SK-N-SH (cell line): ENCODE results near the gene ST3GAL2. TPM values are rescaled to one million over a fixed set of nuclear protein-coding genes. Genes with fewer than 3 reads are reported as not detected.
"Not testable (repeated sequence)": the region's sequence is repeated elsewhere in the genome, so short reads cannot be mapped to it uniquely, and the experiment has no call there.

Experiments used
- CTCF ChIA-PET: fragments of 300-600, 350-600 bp; formaldehyde crosslinking; extraction: SDS; loops from one replicate; lab custom pipeline; 2021; lab: Yijun Ruan, JAX
- POLR2A ChIA-PET: fragments of 350-600 bp; sonication (Branson Sonifier 250); formaldehyde crosslinking; extraction: SDS; loops from one replicate; lab custom pipeline; 2020; ENCODE audit warnings: antibody characterized with exemption, inconsistent platforms; lab: Yijun Ruan, JAX
- DNase-seq: peaks from one replicate; pipeline ENCODE4 v3.0.0; 2012
- H2AFZ ChIP-seq: fragments of 200-600 bp; sonication (generic); 2 replicates; pipeline ENCODE4 v1.8.1; 2016; ENCODE audit warnings: antibody characterized with exemption, mild to moderate bottlenecking, low read depth
- H3F3A ChIP-seq: fragments of 200-600 bp; sonication (generic); replicated peaks from 2 replicates; pipeline ENCODE3; 2016; ENCODE audit warnings: antibody characterized with exemption, mild to moderate bottlenecking; ENCODE audit not compliant: insufficient read depth
- H3K27ac ChIP-seq, 2 experiments: fragments of 200-500 bp in 1 of 2; fragments of 200-600 bp in 1 of 2; sonication (Bioruptor generic) in 1 of 2; sonication (generic), shearing (Covaris generic) in 1 of 2; 2 replicates each; pipeline versions ENCODE4 v1.5.1 to v1.6.1; 2014 to 2016; ENCODE audit warnings: low read depth in 2 of 2, inconsistent platforms in 1 of 2, low read length in 1 of 2, mild to moderate bottlenecking in 1 of 2, mixed read lengths in 1 of 2
- H3K27me3 ChIP-seq: fragments of 200-600 bp; sonication (generic), shearing (Covaris generic); 2 replicates; pipeline ENCODE4 v1.6.1; 2016; ENCODE audit warnings: mixed run types; ENCODE audit not compliant: insufficient read depth
- H3K36me3 ChIP-seq, 2 experiments: fragments of 200-500 bp in 1 of 2; fragments of 200-600 bp in 1 of 2; sonication (Bioruptor generic) in 1 of 2; sonication (generic) in 1 of 2; replicated peaks in 1 of 2; 2 replicates each; pipeline versions ENCODE3 to v1.5.1; 2014 to 2016; ENCODE audit warnings: low read length in 1 of 2, mild to moderate bottlenecking in 1 of 2; ENCODE audit not compliant: insufficient read depth in 2 of 2, control insufficient read depth in 1 of 2
- H3K4me1 ChIP-seq, 2 experiments: fragments of 200-500 bp in 1 of 2; fragments of 200-600 bp in 1 of 2; sonication (Bioruptor generic) in 1 of 2; sonication (generic), shearing (Covaris generic) in 1 of 2; 2 replicates each; pipeline versions ENCODE4 v1.5.1 to v1.6.1; 2014 to 2016; ENCODE audit warnings: low read depth in 1 of 2, low read length in 1 of 2, mixed run types in 1 of 2; ENCODE audit not compliant: insufficient read depth in 2 of 2, control insufficient read depth in 1 of 2
- H3K4me2 ChIP-seq: fragments of 200-600 bp; sonication (generic), shearing (Covaris generic); 2 replicates; pipeline ENCODE4 v1.6.1; 2017; ENCODE audit warnings: mixed run types
- H3K4me3 ChIP-seq, 2 experiments: fragments of 200-500 bp in 1 of 2; fragments of 200-600 bp in 1 of 2; sonication (Bioruptor generic) in 1 of 2; sonication (generic), shearing (Covaris generic) in 1 of 2; 2 replicates each; pipeline versions ENCODE4 v1.5.1 to v1.8.1; 2014 to 2016; ENCODE audit warnings: low read depth in 2 of 2, inconsistent platforms in 1 of 2, low read length in 1 of 2, mild to moderate bottlenecking in 1 of 2, mixed read lengths in 1 of 2, moderate library complexity in 1 of 2
- H3K79me2 ChIP-seq: fragments of 200-600 bp; sonication (generic); 2 replicates; pipeline ENCODE4 v1.8.1; 2017; ENCODE audit warnings: mild to moderate bottlenecking; ENCODE audit not compliant: insufficient read depth
- H3K9ac ChIP-seq: fragments of 200-600 bp; sonication (generic); 2 replicates; pipeline ENCODE4 v1.6.1; 2017; ENCODE audit warnings: mixed run types
- H3K9me2 ChIP-seq: fragments of 200-600 bp; sonication (generic); 2 replicates; pipeline ENCODE4 v1.6.1; 2017; ENCODE audit warnings: mixed run types
- H3K9me3 ChIP-seq: fragments of 200-600 bp; sonication (generic); 2 replicates; pipeline ENCODE4 v1.6.1; 2017; ENCODE audit warnings: mixed run types, mild to moderate bottlenecking, moderate library complexity
- H4K20me1 ChIP-seq: fragments of 200-600 bp; sonication (generic); 2 replicates; pipeline ENCODE4 v1.6.1; 2017; ENCODE audit warnings: mild to moderate bottlenecking, mixed run types; ENCODE audit not compliant: insufficient read depth
- ELF1 ChIP-seq: IDR thresholded peaks from 2 replicates; pipeline ENCODE4 v1.4.0; 2012
- JUND ChIP-seq: IDR thresholded peaks from 2 replicates; pipeline ENCODE4 v1.4.0; 2012
- MXI1 ChIP-seq: IDR thresholded peaks from 2 replicates; pipeline ENCODE4 v1.6.1; 2012; ENCODE audit warnings: mild to moderate bottlenecking, low read depth, low read length, improper control_type of control experiment
- NFIC ChIP-seq: IDR thresholded peaks from 2 replicates; pipeline ENCODE4 v1.4.0; 2012; ENCODE audit warnings: borderline replicate concordance
- POLR2AphosphoS5 ChIP-seq: IDR thresholded peaks from 2 replicates; pipeline ENCODE4 v1.6.1; 2012; ENCODE audit warnings: low read depth, low read length
- RCOR1 ChIP-seq: fragments of 150-350 bp; IDR thresholded peaks from 2 replicates; pipeline ENCODE4 v1.6.1; 2017; ENCODE audit warnings: antibody characterized with exemption, low read length
- RFX5 ChIP-seq: IDR thresholded peaks from 2 replicates; pipeline ENCODE4 v1.6.1; 2012; ENCODE audit warnings: mild to moderate bottlenecking, improper control_type of control experiment, low read length
- RXRA ChIP-seq: IDR thresholded peaks from 2 replicates; pipeline ENCODE4 v1.4.0; 2012; ENCODE audit warnings: low read depth, mild to moderate bottlenecking, borderline replicate concordance
- SMC3 ChIP-seq: IDR thresholded peaks from 2 replicates; pipeline ENCODE4 v1.6.1; 2012; ENCODE audit warnings: low read depth, low read length, improper control_type of control experiment
- WGBS: methylation state at CpG from one replicate; pipeline ENCODE4 v1.1.6; 2017; ENCODE audit warnings: low lambda C conversion rate; 5-methylcytosine and 5-hydroxymethylcytosine counted together
- polyA plus RNA-seq, 3 experiments: library from polyadenylated mRNA; depleted of rRNA; stranded (reverse); fragments of >200 nt; gene quantifications; 2 replicates each; pipeline ENCODE4 v1.2.3, GENCODE V29; 2012
- TF ChIP-seq, protein P1 (sequence below): fragments of 150-350 bp; IDR thresholded peaks from 2 replicates; pipeline ENCODE4 v1.6.1; 2016; ENCODE audit warnings: mild to moderate bottlenecking, low read depth, low read length
- TF ChIP-seq, protein P2 (sequence below): IDR thresholded peaks from 2 replicates; pipeline ENCODE4 v1.4.0; 2012; ENCODE audit warnings: low read depth, borderline replicate concordance

The ST3GAL2 gene
- polyA plus RNA-seq, 1 of the 3 experiments (the other 2 are of a cell fraction): 19.9 TPM

DNA sequence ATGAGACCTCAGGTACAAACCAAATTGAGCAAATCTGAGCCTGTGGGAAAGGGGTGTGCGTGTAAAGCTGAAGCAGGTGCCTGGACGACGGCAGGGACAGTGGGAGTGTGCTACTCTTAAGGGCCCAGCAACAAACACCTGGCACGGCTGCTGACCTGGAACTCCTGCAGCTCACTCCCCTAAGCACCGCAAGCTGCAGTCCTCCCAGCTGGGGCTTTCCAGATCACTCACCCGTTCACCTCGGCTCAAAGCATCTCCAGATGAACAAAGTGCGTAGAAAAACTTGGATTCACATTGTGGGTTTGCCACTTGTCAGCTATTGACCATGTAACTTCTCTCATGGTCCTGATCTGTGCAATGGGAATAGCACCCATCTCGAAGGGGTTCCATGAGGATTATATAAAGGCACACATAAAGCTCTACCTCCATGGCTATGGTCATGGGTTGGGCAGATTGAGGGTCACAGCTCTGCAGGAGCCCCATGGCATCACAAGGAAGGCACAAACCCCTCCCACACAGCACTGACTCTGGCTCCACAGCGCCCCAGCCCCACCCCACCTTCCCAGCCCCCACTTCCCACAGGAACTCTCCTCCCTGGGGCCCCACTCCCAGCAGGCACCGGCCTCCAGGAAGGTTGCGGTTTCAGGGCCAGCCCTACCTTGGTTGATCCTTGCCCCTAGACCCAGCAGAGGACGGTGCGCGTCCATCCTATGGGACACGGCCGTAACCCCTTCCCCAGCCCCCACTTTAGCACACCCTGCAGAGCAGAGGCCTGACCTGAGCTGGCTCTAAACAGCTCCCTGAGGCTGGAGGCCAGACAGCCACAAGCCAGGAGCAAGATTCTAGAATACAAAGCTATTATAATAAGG, 21.9 kb downstream of the ST3GAL2 start:
- 92% methylated on average over 10 of the region's 17 CpGs for WGBS
- Histone ChIP-seq H3K79me2 (peaks cover 83% of the 10 kb centered on the region), H3K27ac (no peak overlapping the region; a peak in 1 of 4 replicates), H3K4me1 (peaks cover 0 to 19% of the 10 kb centered on the region in 2 experiments; a peak in 1 of 4 replicates), H3F3A (peaks cover 6% of the 10 kb centered on the region), H2AFZ (no peak overlapping the region), H3K27me3 (no peaks in the 10 kb centered on the region), H3K4me3 (no peak overlapping the region), H3K4me2 (no peak overlapping the region), H3K9ac (no peak overlapping the region), H3K9me3 (no peaks in the 10 kb centered on the region), H3K36me3 (peaks cover 3 to 7% of the 10 kb centered on the region in 2 experiments), H3K9me2 (no peaks in the 10 kb centered on the region), H4K20me1 (peaks cover 67% of the 10 kb centered on the region)
- TF ChIP-seq, protein P1, sequence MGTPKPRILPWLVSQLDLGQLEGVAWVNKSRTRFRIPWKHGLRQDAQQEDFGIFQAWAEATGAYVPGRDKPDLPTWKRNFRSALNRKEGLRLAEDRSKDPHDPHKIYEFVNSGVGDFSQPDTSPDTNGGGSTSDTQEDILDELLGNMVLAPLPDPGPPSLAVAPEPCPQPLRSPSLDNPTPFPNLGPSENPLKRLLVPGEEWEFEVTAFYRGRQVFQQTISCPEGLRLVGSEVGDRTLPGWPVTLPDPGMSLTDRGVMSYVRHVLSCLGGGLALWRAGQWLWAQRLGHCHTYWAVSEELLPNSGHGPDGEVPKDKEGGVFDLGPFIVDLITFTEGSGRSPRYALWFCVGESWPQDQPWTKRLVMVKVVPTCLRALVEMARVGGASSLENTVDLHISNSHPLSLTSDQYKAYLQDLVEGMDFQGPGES: no peak
- TF ChIP-seq RCOR1 (no peak), ELF1 (no peak), RXRA (no peak), POLR2AphosphoS5 (no peak), NFIC (no peak)
- POLR2A ChIA-PET: interaction anchor here (1.2 kb wide), 1 partner anchor 36 kb away, joined by 4 read pairs; no protein-coding TSS in a partner anchor
- DNase-seq: no peak
- CTCF ChIA-PET: interaction anchor here (1.1 to 1.5 kb wide), 4 partner anchors 21 to 44 kb away, joined by 3 to 4 read pairs (median 3); partner anchors contain the start of gene ST3GAL2

DNA sequence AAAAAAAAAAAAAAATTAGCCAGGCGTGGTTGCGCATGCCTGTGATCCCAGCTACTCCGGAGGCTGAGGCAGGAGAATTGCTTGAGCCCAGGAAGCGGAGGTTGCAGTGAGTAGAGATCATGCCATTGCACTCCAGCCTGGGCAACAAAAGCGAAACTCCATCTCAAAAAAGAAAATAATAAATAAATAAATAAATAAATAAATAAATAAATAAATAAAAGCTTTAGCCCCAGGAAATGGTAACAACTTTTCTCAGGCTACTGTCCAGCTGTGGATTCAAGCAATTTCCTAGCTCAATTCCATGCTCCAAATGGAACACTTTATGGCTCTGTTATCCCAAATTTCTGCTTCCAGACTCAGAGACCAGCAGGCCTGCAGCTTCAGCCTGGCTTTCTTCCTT, 25.3 kb downstream of the ST3GAL2 start:
- H3K9me2 ChIP-seq, H3F3A ChIP-seq, H3K9me3 ChIP-seq, H3K4me2 ChIP-seq, H2AFZ ChIP-seq, H3K9ac ChIP-seq, H3K4me3 ChIP-seq, DNase-seq, H3K27me3 ChIP-seq, POLR2A ChIA-PET: not testable (repeated sequence)
- Histone ChIP-seq H3K4me1 (peaks cover 0 to 18% of the 10 kb centered on the region in 2 experiments; a peak in 1 of 4 replicates), H4K20me1 (peaks cover 33% of the 10 kb centered on the region), H3K79me2 (peaks cover 67% of the 10 kb centered on the region), H3K27ac (peak overlapping the region in 1 of 2 experiments; percentile 58; a peak in 1 of 4 replicates), H3K36me3 (peaks cover 0 to 14% of the 10 kb centered on the region in 2 experiments)
- WGBS: 98% methylated on average over 5 of the region's 5 CpGs
- CTCF ChIA-PET: interaction anchor here (1.2 kb wide), 1 partner anchor 17 kb away, joined by 3 read pairs; no protein-coding TSS in a partner anchor

DNA sequence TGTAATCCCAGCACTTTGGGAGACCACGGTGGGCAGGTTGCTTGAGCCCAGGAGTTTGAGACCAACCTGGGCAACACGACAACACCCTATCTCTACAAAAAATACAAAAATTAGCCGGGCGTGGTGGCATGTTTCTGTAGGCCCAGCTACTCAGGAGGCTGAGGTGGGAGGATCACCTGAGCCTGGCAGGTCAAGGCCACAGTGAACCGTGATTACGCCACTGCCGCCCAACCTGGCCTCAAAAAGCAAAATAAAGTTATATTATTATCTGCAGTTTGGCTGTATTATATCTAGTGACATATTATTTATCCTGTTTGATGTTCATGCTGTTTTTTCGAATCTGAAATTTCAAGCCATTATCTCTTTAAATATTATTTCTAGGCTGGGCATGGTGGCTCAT, 26.5 kb downstream of the ST3GAL2 start:
- H2AFZ ChIP-seq: no peak overlapping the region
- H3K9me2 ChIP-seq: no peaks in the 10 kb centered on the region
- no peaks in the 10 kb centered on the region for H3K27me3 ChIP-seq
- ChIA-PET POLR2A (interaction anchor here (1.2 kb wide), 1 partner anchor 10 kb away, joined by 3 read pairs; no protein-coding TSS in a partner anchor), CTCF (interaction anchor here (0.7 kb wide), 1 partner anchor 61 kb away, joined by 3 read pairs; no protein-coding TSS in a partner anchor)
- 95% methylated on average over 8 of the region's 8 CpGs for WGBS
- no peak overlapping the region for H3K27ac ChIP-seq
- no peak overlapping the region for H3K4me2 ChIP-seq
- peaks cover 67% of the 10 kb centered on the region for H3K79me2 ChIP-seq
- H3K9ac ChIP-seq: no peak overlapping the region
- TF ChIP-seq ELF1 (no peak), JUND (no peak), NFIC (no peak), MXI1 (no peak), RFX5 (no peak), SMC3 (no peak)
- TF ChIP-seq, protein P2, sequence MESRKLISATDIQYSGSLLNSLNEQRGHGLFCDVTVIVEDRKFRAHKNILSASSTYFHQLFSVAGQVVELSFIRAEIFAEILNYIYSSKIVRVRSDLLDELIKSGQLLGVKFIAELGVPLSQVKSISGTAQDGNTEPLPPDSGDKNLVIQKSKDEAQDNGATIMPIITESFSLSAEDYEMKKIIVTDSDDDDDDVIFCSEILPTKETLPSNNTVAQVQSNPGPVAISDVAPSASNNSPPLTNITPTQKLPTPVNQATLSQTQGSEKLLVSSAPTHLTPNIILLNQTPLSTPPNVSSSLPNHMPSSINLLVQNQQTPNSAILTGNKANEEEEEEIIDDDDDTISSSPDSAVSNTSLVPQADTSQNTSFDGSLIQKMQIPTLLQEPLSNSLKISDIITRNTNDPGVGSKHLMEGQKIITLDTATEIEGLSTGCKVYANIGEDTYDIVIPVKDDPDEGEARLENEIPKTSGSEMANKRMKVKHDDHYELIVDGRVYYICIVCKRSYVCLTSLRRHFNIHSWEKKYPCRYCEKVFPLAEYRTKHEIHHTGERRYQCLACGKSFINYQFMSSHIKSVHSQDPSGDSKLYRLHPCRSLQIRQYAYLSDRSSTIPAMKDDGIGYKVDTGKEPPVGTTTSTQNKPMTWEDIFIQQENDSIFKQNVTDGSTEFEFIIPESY: no peak
- H3K9me3 ChIP-seq: no peaks in the 10 kb centered on the region
- peaks cover 6% of the 10 kb centered on the region for H3F3A ChIP-seq
- peaks cover 0 to 10% of the 10 kb centered on the region in 2 experiments; a peak in 1 of 4 replicates for H3K4me1 ChIP-seq
- no peak for DNase-seq
- H3K4me3 ChIP-seq: no peak overlapping the region
- peaks cover 0 to 14% of the 10 kb centered on the region in 2 experiments for H3K36me3 ChIP-seq
- peaks cover 21% of the 10 kb centered on the region for H4K20me1 ChIP-seq
